Right lobe of liver (tissue), 6 donors: Measurements from ENCODE around the gene LMTK3. TPM values are rescaled to one million over a fixed set of nuclear protein-coding genes. Genes with fewer than 3 reads are reported as not detected.

ENCODE experiments used
- ATAC-seq, 4 donors: fragments of 200-7000 bp; cut with Tn5 transposase; one replicate each; pipeline ENCODE4 v1.9.1; 2020; ENCODE audit warnings: mild to moderate bottlenecking in 4 of 4, moderate library complexity in 4 of 4
- DNase-seq, 3 donors: peaks; one replicate each; pipeline ENCODE4 v3.0.0-alpha.2; 2020
- H3K27ac ChIP-seq, 3 donors: fragments of 200-600 bp; one replicate each; pipeline ENCODE4 v1.8.0; 2022
- H3K27me3 ChIP-seq, 2 donors: fragments of 200-600 bp; one replicate each; pipeline ENCODE4 v1.8.0; 2022
- H3K36me3 ChIP-seq, 4 donors: fragments of 200-600 bp; sonication (generic) in 1 of 4; one replicate each; pipeline versions ENCODE4 v1.5.1 to v1.8.0; 2017 to 2022; ENCODE audit warnings: control low read depth in 1 of 4
- H3K4me1 ChIP-seq, 4 donors: fragments of 200-600 bp; sonication (generic) in 1 of 4; one replicate each; pipeline versions ENCODE4 v1.5.1 to v1.8.0; 2017 to 2022; ENCODE audit warnings: control low read depth in 1 of 4
- H3K4me3 ChIP-seq, 3 donors: fragments of 200-600 bp; one replicate each; pipeline ENCODE4 v1.8.0; 2022
- H3K9me3 ChIP-seq, 4 donors: fragments of 200-600 bp; sonication (generic) in 1 of 4; one replicate each; pipeline versions ENCODE4 v1.5.1 to v1.8.0; 2017 to 2022; ENCODE audit warnings: control low read depth in 1 of 4
- CTCF ChIP-seq, 4 donors: fragments of 200-600 bp in 3 of 4; fragments of 450-650 bp in 1 of 4; IDR thresholded peaks; one replicate each; pipeline versions ENCODE4 v1.5.1 to v1.8.0; 2016 to 2022; ENCODE audit warnings: antibody characterized with exemption in 4 of 4, mild to moderate bottlenecking in 2 of 4
- POLR2A ChIP-seq: fragments of 450-650 bp; IDR thresholded peaks from one replicate; pipeline ENCODE4 v1.6.1; 2017; ENCODE audit warnings: antibody characterized with exemption, mild to moderate bottlenecking
- WGBS: methylation state at CpG from one replicate; pipeline ENCODE4 v1.1.6; 2018; ENCODE audit warnings: low coverage, low lambda C conversion rate; ENCODE audit not compliant: insufficient coverage; ENCODE audit errors: missing lambda C conversion rate; 5-methylcytosine and 5-hydroxymethylcytosine counted together
- intact Hi-C, 2 donors: fragments of 100-400 bp; cut with DNase I; formaldehyde crosslinking; loops; one replicate each; pipeline versions ENCODE4 v1.11.2 to v1.14.1; 2022
- total RNA-seq, 6 experiments: library from RNA; depleted of rRNA in 2 of 6; stranded (reverse); fragments of >200 nt in 2 of 6; fragmentation: NEBNext Ultra II Directional in 3 of 6; extraction: Animal tissue kit (Norgen Biotek cat#: 25700) in 3 of 6; gene quantifications; one replicate each; pipeline versions ENCODE4 v1.1.0 to v1.2.4, GENCODE V29; 2016 to 2023
- donor health status: DM: no; HTN: yes; CAD: no.
- donor health status: DM: no; HTN: no; CAD: no.
- donor health status: DM: no; HTN: no; CAD: no.
- donor health status: DM: no; HTN: yes; CAD: no.
- donor health status: DM: no; HTN: yes; CAD: no.

LMTK3 gene
- total RNA-seq, 6 experiments from 2014 or later, result 0.09 to 0.31 (median 0.12) TPM; not detected in 1

DNA sequence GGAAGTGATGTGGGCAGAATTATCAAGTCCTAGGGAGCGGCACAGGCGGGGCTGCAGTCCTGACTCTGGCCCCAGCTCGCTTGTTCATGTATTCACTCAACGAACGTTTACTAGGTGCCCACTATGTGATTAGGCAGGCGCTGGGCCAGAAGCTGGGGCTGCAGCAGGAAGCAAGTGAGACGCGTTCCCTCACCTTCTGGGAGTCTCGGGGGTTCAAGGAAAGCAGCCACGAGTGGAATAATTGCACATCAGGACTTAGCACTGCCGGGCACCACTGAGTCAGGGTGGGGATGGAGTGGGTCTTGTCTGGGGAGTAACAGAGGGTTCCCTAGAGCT is 2.5 kb upstream of the LMTK3 start:
- intact Hi-C loops, result no loop called here
- H3K27ac ChIP-seq, result no peak overlapping the region
- ATAC-seq (no peak), DNase-seq (no peak)
- peak overlapping the region in 1 of 3 donors; percentile 60 for H3K4me3 ChIP-seq
- no peaks in the 10 kb centered on the region for H3K9me3 ChIP-seq
- no peak for TF ChIP-seq POLR2A
- TF ChIP-seq CTCF (IDR thresholded peaks at IDR 0.05), result no peak
- WGBS, result 41% methylated on average over 6 of the region's 11 CpGs
- H3K36me3 ChIP-seq, result no peaks in the 10 kb centered on the region
- H3K27me3 ChIP-seq, result peaks cover 0 to 12% of the 10 kb centered on the region in 2 donors
- peaks cover 0 to 3% (median 0%) of the 10 kb centered on the region in 4 donors for H3K4me1 ChIP-seq

- ATAC-seq (peak; percentile 77 to 90 (median 79)), DNase-seq (peak; percentile 54 to 72 (median 66))
- Histone ChIP-seq H3K27ac (no peak overlapping the region), H3K9me3 (no peaks in the 10 kb centered on the region), H3K27me3 (peaks cover 0 to 12% of the 10 kb centered on the region in 2 donors), H3K36me3 (no peaks in the 10 kb centered on the region), H3K4me3 (peak overlapping the region; percentile 27 to 60 (median 47)), H3K4me1 (peaks cover 0 to 3% (median 0%) of the 10 kb centered on the region in 4 donors)
- WGBS, result 4% methylated on average over 21 of the region's 54 CpGs
- TF ChIP-seq POLR2A, result no peak
- no peak for TF ChIP-seq CTCF (IDR thresholded peaks at IDR 0.05)
- intact Hi-C loops, result no loop called here
These were observed 1.9 kb upstream of the LMTK3 start for GRCh38 chr19:48513289-48514122.

- intact Hi-C loops, result no loop called here
- TF ChIP-seq POLR2A (no peak), CTCF (IDR thresholded peaks at IDR 0.05) (no peak)
- WGBS, result 30% methylated on average over 17 of the region's 19 CpGs
These were observed 1.1 kb upstream of the LMTK3 start for GRCh38 chr19:48512504-48513288.

DNA sequence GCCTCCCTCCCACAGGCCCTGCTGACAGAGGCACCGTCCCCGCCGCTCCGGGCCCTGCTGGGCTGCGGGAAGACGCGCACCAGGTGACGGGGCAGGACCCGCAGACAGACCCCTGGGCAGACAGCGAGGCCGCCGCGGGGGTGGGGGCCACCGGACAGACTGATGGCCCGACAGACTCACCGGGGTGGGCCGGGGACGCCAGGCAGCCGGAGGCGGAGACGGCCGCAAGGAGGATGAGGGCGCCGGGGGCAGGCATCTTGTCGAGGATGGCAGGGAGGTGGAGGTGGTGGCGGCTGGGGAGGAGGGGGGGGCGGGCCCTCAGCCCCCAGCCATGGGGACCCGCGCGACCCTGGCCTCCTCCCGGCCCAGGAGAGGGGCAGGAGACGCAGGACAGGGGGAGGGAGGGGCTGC is 309 bp downstream of the LMTK3 start:
- Histone ChIP-seq H3K36me3 (no peaks in the 10 kb centered on the region), H3K4me3 (no peak overlapping the region)
- intact Hi-C loops, result no loop called here

More at GRCh38 chr19:48512504-48513288, 1.1 kb upstream of the LMTK3 start:
- Histone ChIP-seq H3K9me3 (no peaks in the 10 kb centered on the region), H3K36me3 (no peaks in the 10 kb centered on the region), H3K27ac (no peak overlapping the region), H3K4me3 (no peak overlapping the region), H3K27me3 (peaks cover 0 to 12% of the 10 kb centered on the region in 2 donors), H3K4me1 (peaks cover 0 to 3% (median 0%) of the 10 kb centered on the region in 4 donors)
- no peak for DNase-seq
- no peak for ATAC-seq

More for the DNA sequence above, 309 bp downstream of the LMTK3 start:
- no peak for TF ChIP-seq CTCF (IDR thresholded peaks at IDR 0.05)
- H3K4me1 ChIP-seq, result peaks cover 0 to 3% (median 0%) of the 10 kb centered on the region in 4 donors
- H3K9me3 ChIP-seq, result no peaks in the 10 kb centered on the region
- 0% methylated on average over 11 of the region's 32 CpGs for WGBS
- ATAC-seq (no peak), DNase-seq (no peak)
- peaks cover 0 to 12% of the 10 kb centered on the region in 2 donors for H3K27me3 ChIP-seq
- H3K27ac ChIP-seq, result no peak overlapping the region
